ENCODE measurements around the gene SLC13A5. TPM values are rescaled to one million over a fixed set of nuclear protein-coding genes. Genes with fewer than 3 reads are reported as not detected.

SLC13A5 gene
- total and polyA plus RNA-seq, 11 donors, result 0.06 to 0.72 TPM; not detected in 9

DNA sequence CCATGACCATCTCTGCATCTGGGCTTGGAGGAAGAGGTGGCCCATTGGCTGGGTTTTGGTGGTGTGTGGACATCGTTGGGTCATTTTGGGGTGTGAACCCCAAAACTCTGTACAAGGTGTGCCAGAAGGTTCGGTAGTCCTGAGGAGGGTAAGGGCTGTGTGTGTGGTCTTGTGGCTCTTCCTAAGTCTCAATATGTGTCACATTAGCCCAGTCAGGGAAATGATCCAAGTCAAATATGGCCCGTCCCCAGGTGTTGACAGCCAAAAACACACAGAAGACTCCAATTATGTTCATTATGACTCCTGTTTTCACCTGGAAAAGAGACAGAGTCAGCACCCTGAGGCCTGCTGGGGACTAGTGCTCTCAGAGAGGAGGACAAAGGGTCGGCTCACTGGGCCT lies 27.1 kb downstream of the SLC13A5 start:
- Histone ChIP-seq H3K27me3 (peaks cover 0 to 13% (median 0%) of the 10 kb centered on the region in 9 donors), H3K27ac (no peak overlapping the region), H3K36me3 (no peaks in the 10 kb centered on the region), H3K4me1 (no peaks in the 10 kb centered on the region), H3K4me3 (no peak overlapping the region), H3K9me3 (no peaks in the 10 kb centered on the region)
- intact Hi-C loops (cut with DNase I), result no loop called here
- TF ChIP-seq, protein P1, sequence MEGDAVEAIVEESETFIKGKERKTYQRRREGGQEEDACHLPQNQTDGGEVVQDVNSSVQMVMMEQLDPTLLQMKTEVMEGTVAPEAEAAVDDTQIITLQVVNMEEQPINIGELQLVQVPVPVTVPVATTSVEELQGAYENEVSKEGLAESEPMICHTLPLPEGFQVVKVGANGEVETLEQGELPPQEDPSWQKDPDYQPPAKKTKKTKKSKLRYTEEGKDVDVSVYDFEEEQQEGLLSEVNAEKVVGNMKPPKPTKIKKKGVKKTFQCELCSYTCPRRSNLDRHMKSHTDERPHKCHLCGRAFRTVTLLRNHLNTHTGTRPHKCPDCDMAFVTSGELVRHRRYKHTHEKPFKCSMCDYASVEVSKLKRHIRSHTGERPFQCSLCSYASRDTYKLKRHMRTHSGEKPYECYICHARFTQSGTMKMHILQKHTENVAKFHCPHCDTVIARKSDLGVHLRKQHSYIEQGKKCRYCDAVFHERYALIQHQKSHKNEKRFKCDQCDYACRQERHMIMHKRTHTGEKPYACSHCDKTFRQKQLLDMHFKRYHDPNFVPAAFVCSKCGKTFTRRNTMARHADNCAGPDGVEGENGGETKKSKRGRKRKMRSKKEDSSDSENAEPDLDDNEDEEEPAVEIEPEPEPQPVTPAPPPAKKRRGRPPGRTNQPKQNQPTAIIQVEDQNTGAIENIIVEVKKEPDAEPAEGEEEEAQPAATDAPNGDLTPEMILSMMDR (IDR thresholded peaks at IDR 0.05), result no peak
- TF ChIP-seq POLR2A (IDR thresholded peaks at IDR 0.05), result no peak
- 84 to 88% (median 85%) methylated on average over 4 of the region's 4 CpGs for WGBS, 4 donors
- DNase-seq (no peak), ATAC-seq (no peak)

DNA sequence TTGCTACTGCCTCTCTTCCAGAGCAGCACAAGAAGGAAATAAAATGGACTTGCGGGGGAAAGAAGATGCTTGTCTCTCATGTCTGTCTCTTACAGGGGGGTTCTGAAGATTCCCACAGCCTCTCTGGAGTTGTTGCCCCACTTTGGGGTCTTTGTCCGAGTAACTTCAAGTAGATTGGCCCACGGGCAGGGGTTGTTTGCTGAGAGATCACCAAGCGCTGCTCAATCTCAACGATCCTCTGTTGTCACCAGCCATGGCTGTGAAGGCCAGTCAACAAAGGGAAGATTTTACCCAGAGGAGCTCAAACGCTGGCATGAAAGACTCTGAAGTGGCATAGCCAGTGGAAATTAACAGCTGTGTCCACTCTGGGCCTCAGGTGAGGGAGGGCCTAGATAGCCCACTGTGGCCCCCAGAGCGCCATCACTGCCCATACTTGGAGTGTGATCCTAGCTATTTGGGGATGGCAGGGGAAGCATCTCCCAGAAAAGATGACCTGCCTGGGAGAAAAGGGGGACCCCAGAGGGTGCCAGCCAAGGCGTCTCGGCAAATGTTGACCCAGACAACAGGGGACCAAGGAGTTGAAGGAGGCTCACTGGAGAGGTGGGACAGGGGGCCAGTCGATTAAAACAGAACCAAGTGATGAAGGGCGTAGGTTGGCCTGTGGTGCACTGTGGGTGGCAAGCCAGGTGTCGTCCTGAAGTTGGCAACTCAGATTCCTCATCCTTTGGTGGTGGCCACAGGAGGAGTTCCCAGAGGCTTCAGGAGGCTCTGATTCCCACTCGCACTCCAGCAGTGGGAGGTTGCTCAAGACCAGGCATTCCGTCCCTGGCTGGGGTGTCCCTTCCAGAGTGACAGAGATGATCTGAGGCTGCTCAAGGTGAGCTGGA lies 28.0 kb downstream of the SLC13A5 start:
- Histone ChIP-seq H3K36me3 (no peaks in the 10 kb centered on the region), H3K9me3 (no peaks in the 10 kb centered on the region), H3K4me3 (no peak overlapping the region), H3K4me1 (no peaks in the 10 kb centered on the region), H3K27ac (no peak overlapping the region), H3K27me3 (peaks cover 0 to 13% (median 0%) of the 10 kb centered on the region in 9 donors)
- intact Hi-C loops (cut with DNase I), result no loop called here
- 71 to 78% (median 75%) methylated on average over 12 to 14 of the region's 14 CpGs for WGBS, 4 donors
- TF ChIP-seq, protein P1 (IDR thresholded peaks at IDR 0.05), result no peak
- TF ChIP-seq POLR2A (IDR thresholded peaks at IDR 0.05), result no peak
- ATAC-seq (no peak), DNase-seq (no peak)

DNA sequence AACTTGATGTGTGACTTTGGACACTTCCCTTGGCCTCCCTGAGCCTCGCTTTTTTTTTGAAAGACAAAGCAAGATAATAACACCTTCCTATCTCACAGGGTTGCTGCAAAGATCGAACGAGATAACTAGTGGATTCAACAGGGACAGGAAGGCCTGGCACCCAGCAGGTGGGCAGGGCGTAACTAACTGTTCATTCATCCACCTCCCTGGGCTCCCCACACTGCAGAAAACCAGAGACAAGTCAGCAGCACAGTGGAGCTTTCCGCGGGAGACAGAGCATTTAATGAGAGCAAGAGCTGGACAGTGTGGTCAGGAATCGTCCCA lies 28.7 kb downstream of the SLC13A5 start:
- intact Hi-C loops (cut with DNase I), result no loop called here
- H3K27ac ChIP-seq, result no peak overlapping the region
- DNase-seq (no peak), ATAC-seq (no peak)
- peaks cover 0 to 13% (median under 1%) of the 10 kb centered on the region in 9 donors for H3K27me3 ChIP-seq
- H3K4me3 ChIP-seq, result no peak overlapping the region
- no peak for TF ChIP-seq POLR2A (IDR thresholded peaks at IDR 0.05)
- TF ChIP-seq, protein P1 (IDR thresholded peaks at IDR 0.05), result no peak
- 40 to 57% (median 49%) methylated on average over 7 of the region's 7 CpGs for WGBS, 4 donors
- no peaks in the 10 kb centered on the region for H3K9me3 ChIP-seq
- H3K36me3 ChIP-seq, result no peaks in the 10 kb centered on the region
- H3K4me1 ChIP-seq, result no peaks in the 10 kb centered on the region

DNA sequence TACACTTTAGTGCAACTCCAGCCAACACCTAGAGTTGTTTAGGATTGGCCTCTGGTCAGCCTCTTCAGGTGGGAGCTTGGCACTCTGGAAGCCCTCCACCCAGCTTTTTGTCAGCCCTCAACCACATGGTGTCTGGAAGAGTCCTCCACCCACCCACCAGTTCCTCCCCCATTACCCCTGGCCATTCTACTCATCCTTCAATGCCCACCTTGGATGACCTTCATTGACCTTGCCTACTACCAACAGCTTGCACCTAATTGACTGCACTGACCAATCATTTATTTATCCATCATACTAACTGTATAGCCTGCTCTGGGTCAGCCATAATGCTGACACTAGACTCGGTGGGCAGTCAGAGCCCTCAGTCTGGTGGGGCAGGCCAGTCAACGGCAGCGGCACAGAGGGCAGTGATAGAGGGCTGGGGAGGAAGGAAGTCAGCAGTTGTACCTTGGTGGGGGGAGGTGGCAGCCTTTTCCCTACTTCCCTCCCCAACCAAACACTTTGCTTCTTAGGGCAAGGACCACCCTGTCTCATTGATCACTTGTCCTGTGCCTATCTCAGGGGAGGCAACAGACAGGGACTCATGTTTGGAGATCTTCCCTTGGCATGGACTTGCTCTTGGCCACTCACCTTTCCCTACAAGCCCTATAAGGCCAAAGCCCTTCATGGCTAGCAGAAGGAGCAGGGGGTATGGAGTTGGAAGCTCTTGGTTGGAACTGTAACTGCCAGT lies 29.3 kb downstream of the SLC13A5 start:
- Histone ChIP-seq H3K4me1 (no peaks in the 10 kb centered on the region), H3K9me3 (no peaks in the 10 kb centered on the region), H3K27me3 (peaks cover 0 to 15% (median 5%) of the 10 kb centered on the region in 9 donors), H3K4me3 (no peak overlapping the region), H3K27ac (no peak overlapping the region), H3K36me3 (no peaks in the 10 kb centered on the region)
- intact Hi-C loops (cut with DNase I), result no loop called here
- 76 to 87% (median 83%) methylated on average over 3 of the region's 3 CpGs for WGBS, 4 donors
- DNase-seq (no peak), ATAC-seq (no peak)
- TF ChIP-seq POLR2A (IDR thresholded peaks at IDR 0.05), result no peak

Data from heart left ventricle (tissue), 16 donors.